T-helper 2 cell (primary cell): ENCODE data around the gene FRG1.
"Not testable (repeated sequence)": the region's sequence is repeated elsewhere in the genome, so short reads cannot be mapped to it uniquely, and the experiment has no call there.

Source experiments
- DNase-seq, 5 experiments: peaks; one replicate each; pipeline versions ENCODE4 v3.0.0 to v3.0.0-alpha.2; 2012 to 2022
- total RNA-seq, 2 donors: gene quantifications; one replicate each; lab custom pipeline; 2026; lab: John Stamatoyannopoulos, UW

The FRG1 gene
- 24.9 to 39.9 reads per million in 2 donors for total RNA-seq

DNA sequence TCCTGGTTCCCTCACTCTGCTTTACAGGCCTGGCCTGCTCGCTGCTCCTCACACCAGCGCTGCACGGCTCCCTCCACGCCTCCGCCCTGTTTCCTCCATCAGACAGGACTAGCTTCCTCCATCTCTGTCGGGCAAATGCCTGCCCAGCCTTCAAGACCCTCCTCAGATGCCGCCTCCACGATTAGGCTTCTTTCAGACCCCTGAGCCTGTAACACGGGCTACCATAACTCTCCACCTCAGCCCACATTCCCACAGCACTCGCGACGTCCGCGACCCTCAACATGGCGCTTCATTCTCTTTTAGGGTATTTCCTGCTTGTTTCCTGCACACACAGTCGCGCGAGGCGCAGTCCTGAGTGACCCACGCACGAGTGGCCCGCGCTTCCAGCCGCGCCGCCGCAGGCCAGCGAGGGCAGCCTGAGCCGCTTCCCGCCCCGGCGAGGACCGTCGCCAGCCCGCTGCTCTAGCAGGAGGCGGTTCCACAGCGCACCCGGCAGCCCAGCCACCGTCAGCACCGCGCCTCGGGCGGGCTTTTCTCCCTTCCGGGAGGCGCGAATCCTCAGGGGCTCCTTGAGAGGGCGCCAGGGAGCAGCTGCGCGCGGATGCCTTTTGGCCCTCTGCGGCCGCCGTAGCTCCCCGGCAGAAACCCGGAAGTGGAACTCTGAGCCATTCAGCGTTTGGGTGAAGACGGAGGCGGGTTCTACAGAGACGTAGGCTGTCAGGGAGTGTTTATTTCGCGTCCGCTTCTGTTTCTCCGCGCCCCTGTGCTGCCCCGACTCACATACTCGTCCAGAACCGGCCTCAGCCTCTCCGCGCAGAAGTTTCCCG, at the start of gene FRG1:
FRG1 (plus strand) TSS at position 695 of the 827 bp plus-strand sequence. CDS start 138 bp downstream, outside the sequence.
- peak; percentile 93 to 97 (median 95) for DNase-seq

DNA sequence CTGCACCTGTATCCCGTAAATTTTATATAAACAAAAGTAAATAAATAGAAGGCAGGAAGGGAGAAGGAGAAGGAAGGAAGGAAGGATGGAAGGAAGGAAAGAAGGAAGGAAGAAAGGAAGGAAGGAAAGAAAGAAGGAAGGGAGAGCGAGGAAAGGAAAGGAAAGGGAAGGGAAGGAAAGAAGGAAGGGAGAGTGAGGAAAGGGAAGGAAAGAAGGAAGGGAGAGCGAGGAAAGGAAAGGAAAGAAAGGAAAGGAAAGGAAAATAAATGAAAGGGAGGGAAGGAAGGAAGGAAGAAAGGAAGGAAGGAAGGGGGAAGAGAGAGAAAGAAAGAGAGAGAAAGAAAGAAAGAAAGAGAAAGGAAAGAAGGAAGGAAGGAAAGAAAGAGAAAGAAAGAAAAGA, 43.0 kb upstream of the FRG1 start:
- no peak for DNase-seq

- not testable (repeated sequence) for DNase-seq
These were observed 41.1 kb upstream of the FRG1 start for GRCh38 chr4:189899481-189900015.

GRCh38 chr4:189904420-189905027, 36.1 kb upstream of the FRG1 start:
- peak in 3 of 5 experiments; percentile 4 to 68 (median 14) for DNase-seq

- peak in 1 of 5 experiments; percentile 16 for DNase-seq
These were observed 28.5 kb upstream of the FRG1 start for GRCh38 chr4:189912170-189912569.

DNA sequence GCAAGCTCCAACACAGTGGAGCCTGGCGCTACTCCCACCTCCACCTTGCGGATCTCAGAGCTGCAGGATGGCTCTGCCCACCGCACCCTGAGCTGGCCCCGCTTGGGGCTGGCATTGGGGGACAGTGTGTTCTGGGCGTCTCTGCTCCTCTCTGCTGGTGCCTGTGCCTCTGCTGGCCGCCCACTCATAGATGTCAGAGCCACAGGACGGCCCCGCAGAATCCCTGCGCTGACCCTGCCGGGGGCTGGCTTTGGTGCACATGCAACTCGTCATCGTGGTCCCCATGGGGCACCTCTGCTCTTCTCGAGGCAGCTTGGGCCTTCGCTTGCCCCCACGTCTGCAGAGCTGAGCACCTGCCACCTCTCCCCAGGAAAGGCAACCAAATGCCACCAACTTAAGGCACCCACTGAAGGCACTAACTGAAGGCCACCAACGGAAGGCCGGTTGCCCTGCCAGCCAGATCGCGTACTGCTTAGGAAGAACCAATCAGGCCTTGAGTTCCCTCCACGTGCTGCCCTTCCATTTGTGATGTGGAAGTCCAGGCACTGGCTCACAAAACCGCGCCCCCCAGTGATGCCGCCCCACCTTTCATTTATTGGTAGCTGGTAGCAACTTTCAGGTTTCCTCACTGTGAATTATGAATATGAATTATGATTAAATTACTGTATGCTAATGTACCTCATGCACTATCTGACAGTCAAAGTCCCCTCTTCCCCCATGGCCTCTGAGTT, 23.3 kb upstream of the FRG1 start:
- no peak for DNase-seq

GRCh38 chr4:189921058-189921457, 19.6 kb upstream of the FRG1 start:
- DNase-seq = no peak

DNA sequence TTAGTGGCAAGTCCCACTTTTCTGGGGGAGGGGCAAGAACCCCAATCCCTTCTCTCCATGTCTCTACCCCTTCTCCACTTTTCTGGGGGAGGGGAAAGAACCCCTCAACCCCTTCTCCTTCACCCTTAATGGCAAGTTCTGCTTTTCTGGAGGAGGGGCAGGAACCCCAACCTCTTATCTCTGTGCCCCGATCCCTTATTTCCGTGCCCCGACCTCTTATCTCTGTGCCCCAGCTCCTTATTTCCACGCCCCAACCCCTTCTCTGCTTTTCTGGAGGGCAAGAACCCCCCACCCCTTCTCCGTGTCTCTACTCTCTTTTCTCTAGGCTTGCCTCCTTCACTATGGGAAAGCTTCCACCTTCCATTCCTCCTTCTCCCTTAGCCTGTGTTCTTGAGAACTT, 13.9 kb upstream of the FRG1 start:
- DNase-seq = not testable (repeated sequence)

GRCh38 chr4:189941005-189941450, 356 bp downstream of the FRG1 start:
- DNase-seq = no peak

GRCh38 chr4:189942412-189942811, 1.7 kb downstream of the FRG1 start:
- not testable (repeated sequence) for DNase-seq

DNA sequence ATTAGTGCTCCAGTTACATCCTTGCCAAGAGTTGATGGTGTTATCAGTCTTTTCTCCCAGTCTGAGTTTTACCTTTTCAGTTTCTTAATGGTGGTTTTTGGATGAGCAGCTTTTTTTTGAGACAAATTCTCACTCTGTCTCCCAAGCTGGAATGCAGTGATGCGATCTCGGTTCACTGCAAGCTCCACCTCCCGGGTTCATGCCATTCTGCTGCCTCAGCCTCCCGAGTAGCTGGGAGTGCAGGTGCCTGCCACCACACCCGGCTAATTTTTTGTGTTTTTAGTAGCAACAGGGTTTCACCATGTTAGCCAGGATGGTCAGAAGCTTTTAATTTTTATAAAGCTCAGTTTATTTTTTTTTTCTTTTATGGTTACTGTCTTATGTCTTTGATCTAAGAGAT, 3.4 kb downstream of the FRG1 start:
- not testable (repeated sequence) for DNase-seq

DNA sequence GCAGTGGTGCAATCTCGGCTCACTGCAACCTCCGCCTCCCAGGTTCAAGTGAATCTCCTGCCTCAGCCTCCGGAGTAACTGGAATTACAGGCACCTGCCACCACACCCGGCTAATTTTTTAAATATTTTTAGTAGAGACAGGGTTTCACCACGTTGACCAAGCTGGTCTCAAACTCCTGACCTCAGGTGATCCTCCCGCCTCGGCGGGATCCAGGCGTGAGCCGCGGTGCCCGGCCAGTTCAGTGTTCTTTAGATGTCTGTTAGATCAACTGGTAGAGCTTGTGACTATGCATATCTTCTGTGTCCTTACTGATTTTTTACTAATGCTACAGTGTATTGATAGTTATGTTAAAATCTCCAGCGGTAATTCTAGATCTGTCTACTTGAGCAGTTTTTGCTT, 6.2 kb downstream of the FRG1 start:
- DNase-seq = not testable (repeated sequence)

GRCh38 chr4:189948486-189948885, 7.8 kb downstream of the FRG1 start:
- DNase-seq = not testable (repeated sequence)

DNA sequence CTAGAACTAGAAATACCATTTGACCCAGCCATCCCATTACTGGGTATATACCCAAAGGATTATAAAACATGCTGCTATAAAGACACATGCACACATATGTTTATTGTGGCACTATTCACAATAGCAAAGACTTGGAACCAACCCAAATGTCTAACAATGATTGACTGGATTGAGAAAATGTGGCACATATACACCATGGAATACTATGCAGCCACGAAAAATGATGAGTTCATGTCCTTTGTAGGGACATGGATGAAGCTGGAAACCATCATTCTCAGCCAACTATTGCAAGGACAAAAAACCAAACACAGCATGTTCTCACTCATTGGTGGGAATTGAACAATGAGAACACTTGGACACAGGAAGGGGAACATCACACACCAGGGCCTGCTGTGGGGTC, 28.6 kb downstream of the FRG1 start:
- not testable (repeated sequence) for DNase-seq

GRCh38 chr4:189973646-189974045, 33.0 kb downstream of the FRG1 start:
- no peak for DNase-seq

- peak in 1 of 5 experiments; percentile 34 for DNase-seq
These were observed 33.4 kb downstream of the FRG1 start for GRCh38 chr4:189974056-189974455.

- no peak for DNase-seq
These were observed 38.8 kb downstream of the FRG1 start for GRCh38 chr4:189979196-189980047.

DNA sequence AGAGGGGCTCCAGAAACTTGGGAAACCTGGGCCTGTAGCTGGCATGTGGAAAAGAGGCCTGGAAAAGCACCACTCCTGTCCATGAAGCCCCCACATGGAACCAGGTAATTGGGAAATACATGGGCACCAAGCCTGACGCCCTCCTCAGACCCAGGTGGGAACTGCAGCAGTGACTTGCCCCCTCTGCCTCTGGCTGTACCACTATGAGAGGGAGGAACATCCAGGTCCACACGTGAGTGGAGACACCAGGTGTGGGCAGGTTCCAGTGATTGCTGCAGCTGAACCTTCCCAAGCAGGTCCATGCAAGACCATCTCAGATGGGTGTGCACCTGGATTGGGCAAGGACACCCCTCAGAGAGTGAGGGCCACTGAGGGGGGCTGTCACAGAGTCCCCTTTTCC, 39.6 kb downstream of the FRG1 start:
- DNase-seq = not testable (repeated sequence)

- no peak for DNase-seq
These were observed 41.3 kb downstream of the FRG1 start for GRCh38 chr4:189981970-189982369.

DNA sequence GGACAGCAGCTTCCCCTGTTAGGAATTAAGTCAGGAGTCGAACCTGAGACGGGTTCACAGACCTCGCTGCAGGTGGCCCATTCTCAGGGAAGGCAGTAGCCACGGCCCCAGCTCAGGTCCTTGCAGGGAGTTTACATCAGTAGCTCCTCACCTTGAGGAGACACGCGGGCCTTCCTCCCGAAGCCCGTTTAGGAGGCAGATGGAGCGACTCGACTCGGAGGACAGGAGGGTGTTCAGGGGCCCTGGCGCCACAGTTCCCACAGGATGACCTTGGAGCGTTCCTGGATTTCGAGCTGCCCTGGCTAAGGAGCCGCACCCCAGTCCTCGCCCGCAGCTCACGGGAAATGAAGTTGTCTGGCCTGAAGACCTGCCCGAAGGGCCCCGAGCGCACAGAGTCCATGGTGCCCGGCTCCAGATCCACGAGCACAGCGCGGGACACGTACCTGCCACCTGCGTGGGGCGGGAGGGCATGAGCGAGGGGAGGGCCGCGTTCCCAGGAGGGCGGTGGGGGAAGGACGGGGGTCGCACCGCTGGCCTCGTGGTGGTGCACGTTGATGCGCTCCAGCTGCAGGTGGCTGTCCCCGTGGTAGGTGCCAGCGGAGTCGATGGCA, 43.3 kb downstream of the FRG1 start:
- DNase-seq = not testable (repeated sequence)

GRCh38 chr4:189984661-189985060, 44.0 kb downstream of the FRG1 start:
- DNase-seq = not testable (repeated sequence)
